ENCODE measurements around the gene DPP6. TPM values are rescaled to one million over a fixed set of nuclear protein-coding genes. Genes with fewer than 3 reads are reported as not detected.

The DPP6 gene
- total RNA-seq, 3 donors from 2014 or later (not counting 1 experiment from before 2014, with no cell fraction given): not detected

GRCh38 chr7:154375956-154376355, 323.8 kb downstream of the DPP6 start:
- no peaks in the 10 kb centered on the region for H3K27me3 Mint-ChIP-seq (ENCODE audit: low read depth in 2 of 2)
- intact Hi-C loops (cut with micrococcal nuclease): no loop called here
- H3K9me3 ChIP-seq (ENCODE audit: control insufficient read depth, insufficient read depth, low read length): peaks cover 2% of the 10 kb centered on the region
- H3K9me3 Mint-ChIP-seq: peaks cover 10 to 16% of the 10 kb centered on the region in 2 donors
- no peak overlapping the region for H3K27ac ChIP-seq (ENCODE audit: low read length)
- no peaks in the 10 kb centered on the region for H3K36me3 Mint-ChIP-seq
- H3K4me1 ChIP-seq (ENCODE audit: control insufficient read depth, insufficient read depth, low read length): no peaks in the 10 kb centered on the region
- H3K36me3 ChIP-seq (ENCODE audit: control insufficient read depth, insufficient read depth, low read length): no peaks in the 10 kb centered on the region
- no peak for ATAC-seq
- no peak for DNase-seq
- H3K27ac Mint-ChIP-seq: no peak overlapping the region
- no peaks in the 10 kb centered on the region for H3K4me1 Mint-ChIP-seq
- no peak for TF ChIP-seq CTCF (IDR thresholded peaks at IDR 0.05)
- H3K4me3 Mint-ChIP-seq: no peak overlapping the region
- H3K27me3 ChIP-seq (ENCODE audit: control insufficient read depth, insufficient read depth, low read length): no peaks in the 10 kb centered on the region
- WGBS (ENCODE audit: insufficient coverage): 84% methylated on average over 5 of the region's 5 CpGs
- no peak overlapping the region for H3K4me3 ChIP-seq (ENCODE audit: low read length)

GRCh38 chr7:154380771-154381170, 328.6 kb downstream of the DPP6 start:
- Histone ChIP-seq H3K27me3 (ENCODE audit: control insufficient read depth, insufficient read depth, low read length) (no peaks in the 10 kb centered on the region), H3K4me1 (ENCODE audit: control insufficient read depth, insufficient read depth, low read length) (no peaks in the 10 kb centered on the region), H3K4me3 (ENCODE audit: low read length) (no peak overlapping the region), H3K27ac (ENCODE audit: low read length) (no peak overlapping the region), H3K9me3 (ENCODE audit: control insufficient read depth, insufficient read depth, low read length) (peaks cover 2% of the 10 kb centered on the region), H3K36me3 (ENCODE audit: control insufficient read depth, insufficient read depth, low read length) (no peaks in the 10 kb centered on the region)
- no peak for TF ChIP-seq CTCF (IDR thresholded peaks at IDR 0.05)
- intact Hi-C loops (cut with micrococcal nuclease): no loop called here
- Mint-ChIP-seq H3K4me1 (no peaks in the 10 kb centered on the region), H3K9me3 (peaks cover 8 to 23% of the 10 kb centered on the region in 2 donors), H3K27me3 (ENCODE audit: low read depth in 2 of 2) (no peaks in the 10 kb centered on the region), H3K27ac (no peak overlapping the region), H3K4me3 (no peak overlapping the region), H3K36me3 (no peaks in the 10 kb centered on the region)
- no peak for ATAC-seq
- DNase-seq: no peak
- WGBS (ENCODE audit: insufficient coverage): 78% methylated on average over 3 of the region's 3 CpGs

- no peak overlapping the region for H3K27ac Mint-ChIP-seq
- no peak for TF ChIP-seq CTCF (IDR thresholded peaks at IDR 0.05)
Observed at GRCh38 chr7:154383045-154383444, 330.8 kb downstream of the DPP6 start.

GRCh38 chr7:154385214-154385613, 333.0 kb downstream of the DPP6 start:
- Histone ChIP-seq H3K27me3 (ENCODE audit: control insufficient read depth, insufficient read depth, low read length) (no peaks in the 10 kb centered on the region), H3K4me3 (ENCODE audit: low read length) (no peak overlapping the region), H3K27ac (ENCODE audit: low read length) (no peak overlapping the region), H3K36me3 (ENCODE audit: control insufficient read depth, insufficient read depth, low read length) (no peaks in the 10 kb centered on the region), H3K9me3 (ENCODE audit: control insufficient read depth, insufficient read depth, low read length) (peaks cover 7% of the 10 kb centered on the region), H3K4me1 (ENCODE audit: control insufficient read depth, insufficient read depth, low read length) (no peaks in the 10 kb centered on the region)
- intact Hi-C loops (cut with micrococcal nuclease): no loop called here
- H3K27ac Mint-ChIP-seq: no peak overlapping the region
- H3K4me1 Mint-ChIP-seq: no peaks in the 10 kb centered on the region
- peaks cover 22 to 36% of the 10 kb centered on the region in 2 donors for H3K9me3 Mint-ChIP-seq
- DNase-seq: no peak
- TF ChIP-seq CTCF (IDR thresholded peaks at IDR 0.05): no peak
- no peaks in the 10 kb centered on the region for H3K27me3 Mint-ChIP-seq (ENCODE audit: low read depth in 2 of 2)
- 87% methylated on average over 8 of the region's 8 CpGs for WGBS (ENCODE audit: insufficient coverage)
- H3K36me3 Mint-ChIP-seq: no peaks in the 10 kb centered on the region
- no peak overlapping the region for H3K4me3 Mint-ChIP-seq
- ATAC-seq: no peak

More at GRCh38 chr7:154383045-154383444, 330.8 kb downstream of the DPP6 start:
- Histone ChIP-seq H3K4me3 (ENCODE audit: low read length) (no peak overlapping the region), H3K4me1 (ENCODE audit: control insufficient read depth, insufficient read depth, low read length) (no peaks in the 10 kb centered on the region), H3K9me3 (ENCODE audit: control insufficient read depth, insufficient read depth, low read length) (peaks cover 6% of the 10 kb centered on the region), H3K36me3 (ENCODE audit: control insufficient read depth, insufficient read depth, low read length) (no peaks in the 10 kb centered on the region), H3K27ac (ENCODE audit: low read length) (no peak overlapping the region), H3K27me3 (ENCODE audit: control insufficient read depth, insufficient read depth, low read length) (no peaks in the 10 kb centered on the region)
- peaks cover 21 to 34% of the 10 kb centered on the region in 2 donors for H3K9me3 Mint-ChIP-seq
- H3K4me1 Mint-ChIP-seq: no peaks in the 10 kb centered on the region
- H3K27me3 Mint-ChIP-seq (ENCODE audit: low read depth in 2 of 2): no peaks in the 10 kb centered on the region
- ATAC-seq: no peak
- 83% methylated on average over 1 of the region's 3 CpGs for WGBS (ENCODE audit: insufficient coverage)
- H3K36me3 Mint-ChIP-seq: no peaks in the 10 kb centered on the region
- intact Hi-C loops (cut with micrococcal nuclease): no loop called here
- H3K4me3 Mint-ChIP-seq: no peak overlapping the region
- DNase-seq: no peak

All from natural killer cell (primary cell).